Gastroesophageal sphincter (tissue), 3 donors: ENCODE results near the gene NPDC1.

Experiments used
- CTCF ChIP-seq, 4 experiments: fragments of 200-600 bp in 2 of 4; fragments of 450-650 bp in 2 of 4; sonication (generic) in 1 of 4; IDR thresholded peaks; one replicate each; pipeline ENCODE4 v1.5.1; 2017 to 2019; ENCODE audit warnings: antibody characterized with exemption in 4 of 4, mild to moderate bottlenecking in 2 of 4, moderate library complexity in 2 of 4
- EP300 ChIP-seq: sonication (generic); formaldehyde crosslinking; IDR thresholded peaks from one replicate; pipeline ENCODE4 v1.6.1; 2017; ENCODE audit warnings: antibody characterized with exemption, mild to moderate bottlenecking
- POLR2A ChIP-seq, 2 donors: fragments of 450-650 bp; IDR thresholded peaks; one replicate each; pipeline ENCODE4 v1.6.1; 2017; ENCODE audit warnings: antibody characterized with exemption in 2 of 2, mild to moderate bottlenecking in 2 of 2, moderate library complexity in 1 of 2

- TF ChIP-seq CTCF (IDR thresholded peaks at IDR 0.05) (no peak), POLR2A (IDR thresholded peaks at IDR 0.05) (no peak), EP300 (no peak)
Observed at GRCh38 chr9:137030006-137030405, 16.0 kb downstream of the NPDC1 start.
